Bladder microvascular endothelial cell (primary cell): ENCODE measurements around the gene TANGO2. TPM values are rescaled to one million over a fixed set of nuclear protein-coding genes. Genes with fewer than 3 reads are reported as not detected.

Experiments
- total RNA-seq: library from RNA; depleted of rRNA; stranded (reverse); fragments of >200 nt; gene quantifications from 2 replicates; pipeline ENCODE4 v1.2.3, GENCODE V29; 2014

The TANGO2 gene, protein sequence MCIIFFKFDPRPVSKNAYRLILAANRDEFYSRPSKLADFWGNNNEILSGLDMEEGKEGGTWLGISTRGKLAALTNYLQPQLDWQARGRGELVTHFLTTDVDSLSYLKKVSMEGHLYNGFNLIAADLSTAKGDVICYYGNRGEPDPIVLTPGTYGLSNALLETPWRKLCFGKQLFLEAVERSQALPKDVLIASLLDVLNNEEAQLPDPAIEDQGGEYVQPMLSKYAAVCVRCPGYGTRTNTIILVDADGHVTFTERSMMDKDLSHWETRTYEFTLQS
- total RNA-seq, result 50.7 and 75.1 TPM in 2 replicates

GRCh38 chr22:20020533-20021195 lies at the start of gene TANGO2:
TSS of gene TANGO2 (plus strand) at chr22:20021110. CDS start at chr22:20036799, 15,689 bp downstream.

DNA sequence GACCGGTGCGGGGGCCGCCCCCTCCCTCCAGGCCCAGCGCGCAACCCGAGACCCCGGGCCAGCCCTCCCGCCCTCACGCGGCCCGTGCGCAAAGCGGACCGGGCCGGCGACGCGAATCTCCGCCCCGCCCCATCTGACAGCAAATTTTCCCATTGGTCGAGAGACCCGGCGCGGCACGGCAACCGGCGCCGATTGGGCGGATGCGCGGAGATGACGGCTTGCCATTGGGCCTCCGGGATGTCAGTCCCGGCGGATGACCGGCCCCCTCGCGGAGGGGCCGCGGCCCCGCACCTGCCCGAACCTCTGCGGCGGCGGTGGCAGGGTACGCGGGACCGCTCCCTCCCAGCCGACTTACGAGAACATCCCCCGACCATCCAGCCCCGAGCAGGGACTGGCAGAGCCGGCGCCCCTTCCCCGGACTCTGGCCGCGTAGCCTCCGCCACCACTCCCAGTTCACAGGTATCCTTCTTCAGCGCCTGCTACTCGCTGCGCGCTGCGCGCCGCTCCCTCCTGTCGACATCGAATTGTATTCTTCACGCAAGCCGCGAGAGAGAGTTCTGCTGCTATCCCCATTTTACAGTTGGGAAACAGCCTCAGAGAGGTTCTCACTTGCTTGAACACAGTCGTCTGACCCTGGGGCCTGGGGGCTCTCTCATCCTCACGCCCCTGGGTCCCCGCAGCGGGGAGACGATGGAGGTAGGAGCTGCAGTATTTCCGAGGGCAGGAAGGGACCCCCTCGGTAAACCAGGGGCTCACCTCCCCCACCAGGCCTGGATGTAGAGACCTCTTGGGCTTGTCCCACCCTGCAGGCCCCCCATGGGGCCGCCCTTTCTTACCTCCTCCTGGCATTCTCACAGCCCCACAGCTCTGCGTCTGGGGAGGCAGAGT lies 3.9 kb upstream of the TANGO2 start, which contains the start of gene ARVCF:
ARVCF (minus strand) TSS at position 90 of the 888 bp plus-strand sequence. CDS start 26,029 bp downstream, outside the sequence.

DNA sequence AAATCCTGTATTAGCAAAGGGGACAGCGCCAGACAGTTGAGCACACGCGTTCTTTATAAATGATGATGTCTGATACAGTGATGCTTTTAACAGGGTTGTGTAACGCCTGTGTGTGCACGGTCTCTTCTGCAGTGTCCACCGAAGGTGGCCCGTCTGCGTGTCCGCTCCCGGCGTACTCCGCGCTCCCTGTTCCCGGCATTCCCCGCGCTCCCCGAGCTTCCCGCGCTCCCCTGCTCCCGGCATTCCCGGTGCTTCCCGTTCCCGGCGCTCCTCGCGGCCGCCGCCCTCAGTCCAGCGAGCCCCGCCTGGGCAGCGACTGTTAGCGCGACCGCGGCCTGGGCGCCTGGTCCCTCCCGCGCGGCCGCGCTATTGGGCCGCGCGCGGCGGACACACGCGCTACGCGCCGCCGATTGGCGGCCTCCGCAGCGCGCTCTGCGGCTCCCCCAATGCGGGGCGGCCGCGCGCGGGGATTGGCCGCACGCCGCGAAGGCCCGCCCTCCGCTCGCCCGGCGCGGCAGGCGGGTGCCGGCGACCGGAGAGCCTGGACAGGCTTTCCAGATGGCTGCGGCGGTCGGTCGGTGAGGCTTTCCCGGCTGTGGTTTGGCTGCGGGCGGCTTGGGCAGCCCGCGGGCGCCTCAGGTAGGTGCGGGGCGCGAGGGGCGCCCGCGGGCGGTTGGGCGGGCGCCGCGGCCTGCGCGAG lies 59.0 kb downstream of the TANGO2 start, which contains the start of gene DGCR8:
DGCR8 (plus strand) TSS at position 497 of the 700 bp plus-strand sequence. CDS start 5,723 bp downstream, outside the sequence.

GRCh38 chr22:20115691-20116375 lies 94.9 kb downstream of the TANGO2 start, which contains the start of gene RANBP1:
TSS of gene RANBP1 (plus strand) at chr22:20116104. CDS start at chr22:20116185, 81 bp downstream.

Other genes starting within 250 kb of the TANGO2 start
- 8.5 and 8.7 TPM in 2 replicates for gene GNB1L, start 166.2 kb upstream of the TANGO2 start, total RNA-seq
- gene RTL10, start 166.2 kb upstream of the TANGO2 start, total RNA-seq, result 19.6 and 62.2 TPM in 2 replicates
- gene COMT, start 79.3 kb upstream of the TANGO2 start, total RNA-seq, result 259 and 533 TPM in 2 replicates
- 70.9 and 110 TPM in 2 replicates for gene TXNRD2, start 79.3 kb upstream of the TANGO2 start, total RNA-seq
- 78.0 and 187 TPM in 2 replicates for gene ARVCF, start 4.3 kb upstream of the TANGO2 start, total RNA-seq
- gene DGCR8, start 59.1 kb downstream of the TANGO2 start, total RNA-seq, result 23.8 and 51.7 TPM in 2 replicates
- 170 and 192 TPM in 2 replicates for gene RANBP1, start 95.0 kb downstream of the TANGO2 start, total RNA-seq
- 33.0 and 52.9 TPM in 2 replicates for gene TRMT2A, start 96.1 kb downstream of the TANGO2 start, total RNA-seq
- gene ZDHHC8, start 110.7 kb downstream of the TANGO2 start, total RNA-seq, result 5.3 and 34.4 TPM in 2 replicates
- gene CCDC188, start 129.9 kb downstream of the TANGO2 start, total RNA-seq, result 9.2 and 13.9 TPM in 2 replicates
- 0.16 and 1.3 TPM in 2 replicates for gene RTN4R, start 247.2 kb downstream of the TANGO2 start, total RNA-seq